AG04450 (cell line): Measurements from ENCODE around the gene AHRR. TPM values are rescaled to one million over a fixed set of nuclear protein-coding genes. Genes with fewer than 3 reads are reported as not detected.
"Not testable (repeated sequence)": the region's sequence is repeated elsewhere in the genome, so short reads cannot be mapped to it uniquely, and the experiment has no call there.

ENCODE experiments used
- CTCF ChIA-PET: fragments of 300-600, 350-600 bp; formaldehyde crosslinking; extraction: SDS; loops from one replicate; lab custom pipeline; 2022; ENCODE audit warnings: antibody characterized with exemption, inconsistent platforms; lab: Charles Lee
- POLR2A ChIA-PET: fragments of 350-600 bp; formaldehyde crosslinking; extraction: SDS; loops from one replicate; lab custom pipeline; 2021; ENCODE audit warnings: antibody characterized with exemption, inconsistent platforms; lab: Yijun Ruan, JAX
- DNase-seq: peaks from one replicate; pipeline ENCODE4 v3.0.0-alpha.2; 2011; ENCODE audit warnings: low read depth, low spot score
- H3K27ac ChIP-seq: one replicate; pipeline ENCODE4 v1.5.1; 2012; ENCODE audit warnings: low read depth, low read length, control low read depth
- H3K27me3 ChIP-seq: one replicate; pipeline ENCODE4 v1.6.0; 2012; ENCODE audit warnings: low read length; ENCODE audit not compliant: control insufficient read depth, insufficient read depth
- H3K4me3 ChIP-seq: 2 replicates; pipeline ENCODE4 v1.5.1; 2011; ENCODE audit warnings: mild to moderate bottlenecking, low read depth, low read length, control low read depth
- H3K9me3 ChIP-seq: 2 replicates; pipeline ENCODE4 v1.5.1; 2012; ENCODE audit warnings: low read length; ENCODE audit not compliant: control insufficient read depth, insufficient read depth
- CTCF ChIP-seq: IDR thresholded peaks from 2 replicates; pipeline ENCODE4 v1.5.1; 2011; ENCODE audit warnings: low read depth, low read length, control low read depth, inconsistent platforms
- polyA plus RNA-seq: library from polyadenylated mRNA; depleted of rRNA; stranded (reverse); fragments of >200 nt; gene quantifications from 2 replicates; pipeline ENCODE4 v1.2.3, GENCODE V29; 2011

Gene AHRR
- polyA plus RNA-seq, 1 experiment, result 22.3 TPM

- TF ChIP-seq CTCF, result no peak
- ChIA-PET CTCF (no interaction called here), POLR2A (no interaction called here)
- H3K27me3 ChIP-seq, result no peaks in the 10 kb centered on the region
- DNase-seq, result no peak
- H3K27ac ChIP-seq, result no peak overlapping the region
- H3K4me3 ChIP-seq, result no peak overlapping the region
- no peaks in the 10 kb centered on the region for H3K9me3 ChIP-seq
Measured at GRCh38 chr5:298737-299125, 22.8 kb upstream of the AHRR start.

GRCh38 chr5:299921-300320 lies 21.6 kb upstream of the AHRR start:
- H3K9me3 ChIP-seq, DNase-seq, POLR2A ChIA-PET, H3K27ac ChIP-seq, H3K4me3 ChIP-seq, H3K27me3 ChIP-seq, CTCF ChIA-PET: not testable (repeated sequence)

- H3K27me3 ChIP-seq, H3K4me3 ChIP-seq, POLR2A ChIA-PET, DNase-seq, H3K9me3 ChIP-seq, CTCF ChIA-PET, H3K27ac ChIP-seq: not testable (repeated sequence)
Measured at GRCh38 chr5:300691-301435, 20.7 kb upstream of the AHRR start.

- POLR2A ChIA-PET, DNase-seq, H3K9me3 ChIP-seq, H3K27ac ChIP-seq, H3K4me3 ChIP-seq, H3K27me3 ChIP-seq, CTCF ChIA-PET: not testable (repeated sequence)
Measured at GRCh38 chr5:302416-302815, 19.1 kb upstream of the AHRR start.

- no peak for TF ChIP-seq CTCF
- CTCF ChIA-PET, result no interaction called here
Measured at GRCh38 chr5:302966-303365, 18.5 kb upstream of the AHRR start.

GRCh38 chr5:303741-304140 lies 17.8 kb upstream of the AHRR start:
- POLR2A ChIA-PET, DNase-seq, H3K4me3 ChIP-seq, H3K27ac ChIP-seq, H3K27me3 ChIP-seq, CTCF ChIA-PET, H3K9me3 ChIP-seq: not testable (repeated sequence)

More at GRCh38 chr5:302966-303365, 18.5 kb upstream of the AHRR start:
- Histone ChIP-seq H3K27me3 (no peaks in the 10 kb centered on the region), H3K9me3 (no peaks in the 10 kb centered on the region), H3K4me3 (no peak overlapping the region), H3K27ac (no peak overlapping the region)
- POLR2A ChIA-PET, result no interaction called here
- DNase-seq, result no peak

- no peak for DNase-seq
- no peak overlapping the region for H3K4me3 ChIP-seq
- TF ChIP-seq CTCF, result no peak
- H3K27ac ChIP-seq, result no peak overlapping the region
- CTCF ChIA-PET, result no interaction called here
- H3K9me3 ChIP-seq, result no peaks in the 10 kb centered on the region
- POLR2A ChIA-PET, result no interaction called here
- no peaks in the 10 kb centered on the region for H3K27me3 ChIP-seq
Measured at GRCh38 chr5:305050-305449, 16.5 kb upstream of the AHRR start.
